ENCODE results near the gene INPP5E. TPM values are rescaled to one million over a fixed set of nuclear protein-coding genes. Genes with fewer than 3 reads are reported as not detected.

INPP5E gene
- total RNA-seq, 1 experiment from 2014 or later, result 10.7 TPM

- intact Hi-C loops (cut with micrococcal nuclease), result no loop called here
- Histone ChIP-seq H2AFZ (ENCODE audit: low read length) (no peak overlapping the region), H3K79me2 (ENCODE audit: low read length) (peaks cover 16% of the 10 kb centered on the region), H3K9ac (ENCODE audit: low read length) (no peak overlapping the region), H3K4me1 (ENCODE audit: insufficient read depth, low read length) (peaks cover 9% of the 10 kb centered on the region; the same call in 1 of the 2 replicates), H4K20me1 (ENCODE audit: low read length) (no peaks in the 10 kb centered on the region), H3K36me3 (ENCODE audit: low read depth, low read length) (no peaks in the 10 kb centered on the region; the same call in 1 of the 2 replicates), H3K27ac (ENCODE audit: low read length) (no peak overlapping the region), H3K9me3 (ENCODE audit: low read length) (no peaks in the 10 kb centered on the region), H3F3A (ENCODE audit: low read length, unreplicated experiment) (no peaks in the 10 kb centered on the region), H3K9me2 (replicated peaks; ENCODE audit: low read length) (no peaks in the 10 kb centered on the region), H3K27me3 (ENCODE audit: low read length) (no peaks in the 10 kb centered on the region), H3K4me3 (ENCODE audit: low read length) (no peak overlapping the region), H3K4me2 (ENCODE audit: low read length) (no peak overlapping the region)
- no peak for DNase-seq
- CTCF ChIA-PET, result no interaction called here
- no TSS peak for BruUV-seq (replicated peaks)
- TF ChIP-seq CTCF (conservative IDR thresholded peaks at IDR 0.05; ENCODE audit: low read depth, low read length) (no peak), EZH2phosphoT487 (IDR thresholded peaks at IDR 0.05; ENCODE audit: borderline replicate concordance, low read length) (no peak), EZH2 (IDR thresholded peaks at IDR 0.05; ENCODE audit: low read length, unreplicated experiment) (no peak)
- ATAC-seq, result no peak
- POLR2A ChIA-PET (ENCODE audit: unreplicated experiment), result no interaction called here
Measured at GRCh38 chr9:136405481-136405880, 34.2 kb downstream of the INPP5E start.

GRCh38 chr9:136404801-136405136, 34.9 kb downstream of the INPP5E start:
- H3K4me1 ChIP-seq (ENCODE audit: insufficient read depth, low read length), result peaks cover 11% of the 10 kb centered on the region; the same call in 1 of the 2 replicates
- no peaks in the 10 kb centered on the region for H3K9me3 ChIP-seq (ENCODE audit: low read length)
- H3K27me3 ChIP-seq (ENCODE audit: low read length), result no peaks in the 10 kb centered on the region
- H3K79me2 ChIP-seq (ENCODE audit: low read length), result peaks cover 14% of the 10 kb centered on the region
- no peak overlapping the region for H3K9ac ChIP-seq (ENCODE audit: low read length)
- H4K20me1 ChIP-seq (ENCODE audit: low read length), result no peaks in the 10 kb centered on the region
- no peak overlapping the region for H3K4me2 ChIP-seq (ENCODE audit: low read length)
- no peaks in the 10 kb centered on the region for H3F3A ChIP-seq (ENCODE audit: low read length, unreplicated experiment)
- intact Hi-C loops (cut with micrococcal nuclease), result no loop called here
- TF ChIP-seq EZH2 (IDR thresholded peaks at IDR 0.05; ENCODE audit: low read length, unreplicated experiment), result no peak
- TF ChIP-seq CTCF (conservative IDR thresholded peaks at IDR 0.05; ENCODE audit: low read depth, low read length), result no peak
- TF ChIP-seq EZH2phosphoT487 (IDR thresholded peaks at IDR 0.05; ENCODE audit: borderline replicate concordance, low read length), result no peak
- no peak for DNase-seq
- H2AFZ ChIP-seq (ENCODE audit: low read length), result no peak overlapping the region
- H3K36me3 ChIP-seq (ENCODE audit: low read depth, low read length), result no peaks in the 10 kb centered on the region; the same call in 1 of the 2 replicates
- ChIA-PET CTCF (no interaction called here), POLR2A (ENCODE audit: unreplicated experiment) (no interaction called here)
- ATAC-seq, result no peak
- no peak overlapping the region for H3K27ac ChIP-seq (ENCODE audit: low read length)
- H3K9me2 ChIP-seq (replicated peaks; ENCODE audit: low read length), result no peaks in the 10 kb centered on the region
- H3K4me3 ChIP-seq (ENCODE audit: low read length), result no peak overlapping the region
- no TSS peak for BruUV-seq (replicated peaks)

GRCh38 chr9:136403915-136404800, 35.5 kb downstream of the INPP5E start:
- H3K9ac ChIP-seq (ENCODE audit: low read length), result no peak overlapping the region
- H3K36me3 ChIP-seq (ENCODE audit: low read depth, low read length), result no peaks in the 10 kb centered on the region; the same call in 1 of the 2 replicates
- H3K4me2 ChIP-seq (ENCODE audit: low read length), result no peak overlapping the region
- H3K79me2 ChIP-seq (ENCODE audit: low read length), result peaks cover 14% of the 10 kb centered on the region
- peaks cover 5% of the 10 kb centered on the region; the same call in 1 of the 2 replicates for H3K4me1 ChIP-seq (ENCODE audit: insufficient read depth, low read length)
- no peak overlapping the region for H3K27ac ChIP-seq (ENCODE audit: low read length)
- ChIA-PET CTCF (no interaction called here), POLR2A (ENCODE audit: unreplicated experiment) (no interaction called here)
- intact Hi-C loops (cut with micrococcal nuclease), result no loop called here
- no peak overlapping the region for H3K4me3 ChIP-seq (ENCODE audit: low read length)
- no peak overlapping the region for H2AFZ ChIP-seq (ENCODE audit: low read length)
- no TSS peak for BruUV-seq (replicated peaks)
- DNase-seq (no peak), ATAC-seq (no peak)
- TF ChIP-seq EZH2phosphoT487 (IDR thresholded peaks at IDR 0.05; ENCODE audit: borderline replicate concordance, low read length) (no peak), EZH2 (IDR thresholded peaks at IDR 0.05; ENCODE audit: low read length, unreplicated experiment) (no peak), CTCF (conservative IDR thresholded peaks at IDR 0.05; ENCODE audit: low read depth, low read length) (no peak)
- no peaks in the 10 kb centered on the region for H3F3A ChIP-seq (ENCODE audit: low read length, unreplicated experiment)
- no peaks in the 10 kb centered on the region for H3K9me2 ChIP-seq (replicated peaks; ENCODE audit: low read length)
- H4K20me1 ChIP-seq (ENCODE audit: low read length), result no peaks in the 10 kb centered on the region
- H3K9me3 ChIP-seq (ENCODE audit: low read length), result no peaks in the 10 kb centered on the region
- no peaks in the 10 kb centered on the region for H3K27me3 ChIP-seq (ENCODE audit: low read length)

All from PC-3 (cell line).